Measurements from ENCODE around the gene TUBB2B.
"Not testable (repeated sequence)": the region's sequence is repeated elsewhere in the genome, so short reads cannot be mapped to it uniquely, and the experiment has no call there.

TUBB2B gene

GRCh38 chr6:3209114-3210023 is 18.1 kb downstream of the TUBB2B start:
- DNase-seq: peak; percentile 74

DNA sequence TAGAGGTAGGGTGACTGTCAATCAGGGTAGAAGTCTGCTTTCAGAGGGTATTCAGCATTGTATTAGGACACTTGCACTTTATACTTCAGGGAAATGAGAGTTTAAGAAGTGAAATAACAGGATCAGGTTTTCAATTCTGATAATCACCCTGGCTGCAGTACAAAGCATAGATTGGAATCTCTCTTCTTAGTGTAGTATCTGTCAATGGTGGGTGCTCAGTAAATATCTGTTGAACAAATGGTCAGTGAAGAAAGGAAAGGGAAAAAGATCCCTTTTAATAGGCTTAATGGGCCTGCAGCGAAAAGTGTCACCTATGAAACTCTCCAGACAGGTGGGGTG is 18.7 kb downstream of the TUBB2B start:
- DNase-seq: no peak

GRCh38 chr6:3208098-3208774 is 19.2 kb downstream of the TUBB2B start:
- no peak for DNase-seq

DNA sequence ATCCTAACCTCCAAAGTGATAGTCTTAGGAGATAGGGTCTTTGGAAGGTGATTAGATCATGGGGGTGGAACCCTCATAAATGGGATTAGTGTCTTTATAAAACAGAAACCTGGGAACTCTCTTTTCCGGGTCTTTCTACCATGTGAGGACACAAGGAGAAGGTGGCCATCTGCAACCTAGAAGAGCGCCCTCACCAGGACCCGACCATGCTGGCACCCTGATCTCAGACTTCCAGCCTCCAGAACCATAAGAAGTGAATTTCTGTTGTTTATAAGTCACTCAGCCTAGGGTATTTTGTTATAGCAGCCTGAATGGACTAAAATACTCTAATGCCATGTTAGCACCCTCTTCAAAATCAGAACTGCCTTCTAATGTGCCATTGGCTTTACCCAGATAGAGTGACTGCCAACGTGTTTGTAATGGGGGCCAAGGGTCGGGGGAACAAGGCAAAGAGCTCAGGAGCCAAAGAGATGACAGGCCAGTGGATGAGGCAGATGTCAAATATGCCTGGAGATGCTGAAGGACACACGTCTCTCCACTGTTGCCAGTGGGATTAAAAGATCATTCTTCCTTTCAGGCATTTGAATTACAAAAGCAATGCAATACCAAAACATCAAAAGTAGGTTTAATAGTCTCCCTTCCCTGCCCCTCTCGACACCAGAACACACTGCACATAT is 21.0 kb downstream of the TUBB2B start:
- DNase-seq: no peak

GRCh38 chr6:3205913-3206312 is 21.5 kb downstream of the TUBB2B start:
- no peak for DNase-seq

GRCh38 chr6:3204921-3205320 is 22.5 kb downstream of the TUBB2B start:
- DNase-seq: no peak

- no peak for DNase-seq
Measured at GRCh38 chr6:3202999-3203696, 24.3 kb downstream of the TUBB2B start.

GRCh38 chr6:3201388-3201787 is 26.1 kb downstream of the TUBB2B start:
- no peak for DNase-seq

- DNase-seq: no peak
Measured at GRCh38 chr6:3200682-3201081, 26.8 kb downstream of the TUBB2B start.

GRCh38 chr6:3199382-3199781 is 28.1 kb downstream of the TUBB2B start:
- no peak for DNase-seq

DNA sequence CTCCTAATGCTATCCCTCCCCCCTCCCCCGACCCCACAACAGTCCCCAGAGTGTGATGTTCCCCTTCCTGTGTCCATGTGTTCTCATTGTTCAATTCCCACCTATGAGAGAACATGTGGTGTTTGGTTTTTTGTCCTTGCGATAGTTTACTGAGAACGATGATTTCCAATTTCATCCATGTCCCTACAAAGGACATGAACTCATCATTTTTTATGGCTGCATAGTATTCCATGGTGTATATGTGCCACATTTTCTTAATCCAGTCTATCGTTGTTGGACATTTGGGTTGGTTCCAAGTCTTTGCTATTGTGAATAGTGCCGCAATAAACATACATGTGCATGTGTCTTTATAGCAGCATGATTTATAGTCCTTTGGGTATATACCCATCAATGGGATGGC is 29.7 kb downstream of the TUBB2B start:
- DNase-seq: not testable (repeated sequence)

- no peak for DNase-seq
Measured at GRCh38 chr6:3196770-3197169, 30.7 kb downstream of the TUBB2B start.

DNA sequence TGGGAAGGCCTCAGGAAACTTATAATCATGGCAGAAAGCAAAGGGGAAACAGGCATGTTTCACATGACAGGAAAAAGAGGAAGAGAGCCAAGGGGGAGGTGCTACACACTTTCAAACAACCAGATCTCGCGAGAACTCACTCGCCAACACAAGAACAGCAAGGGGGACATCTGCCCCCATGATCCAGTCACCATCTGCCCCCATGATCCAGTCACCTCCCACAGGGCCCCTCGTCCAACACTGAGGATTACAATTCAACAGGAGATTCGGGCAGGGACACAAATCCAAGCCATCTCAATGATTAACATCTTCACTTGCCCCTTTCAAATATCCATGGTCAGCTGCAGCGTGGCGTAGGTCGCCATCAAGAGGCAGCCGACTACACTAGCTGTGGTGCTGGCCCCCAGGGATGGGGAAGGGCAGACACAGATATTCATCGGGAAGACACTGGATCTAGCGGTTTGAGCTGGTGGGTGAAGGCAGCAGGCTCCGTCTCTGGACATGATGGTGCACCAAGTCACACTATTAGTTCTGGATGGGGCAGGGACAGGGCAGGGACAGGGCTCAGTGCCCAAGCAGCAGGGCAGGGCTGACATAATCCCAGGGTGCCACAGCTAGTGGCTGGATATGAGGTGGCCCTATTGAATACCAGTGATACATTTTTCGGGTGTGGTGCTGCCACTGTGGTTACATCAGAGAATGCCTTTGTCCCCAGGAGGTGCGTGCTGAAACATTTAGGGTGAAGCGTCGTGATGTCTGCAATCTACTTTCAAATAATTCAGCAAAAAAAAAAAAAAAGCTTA is 31.6 kb downstream of the TUBB2B start:
- no peak for DNase-seq

GRCh38 chr6:3195420-3195694 is 32.1 kb downstream of the TUBB2B start:
- DNase-seq: no peak

DNA sequence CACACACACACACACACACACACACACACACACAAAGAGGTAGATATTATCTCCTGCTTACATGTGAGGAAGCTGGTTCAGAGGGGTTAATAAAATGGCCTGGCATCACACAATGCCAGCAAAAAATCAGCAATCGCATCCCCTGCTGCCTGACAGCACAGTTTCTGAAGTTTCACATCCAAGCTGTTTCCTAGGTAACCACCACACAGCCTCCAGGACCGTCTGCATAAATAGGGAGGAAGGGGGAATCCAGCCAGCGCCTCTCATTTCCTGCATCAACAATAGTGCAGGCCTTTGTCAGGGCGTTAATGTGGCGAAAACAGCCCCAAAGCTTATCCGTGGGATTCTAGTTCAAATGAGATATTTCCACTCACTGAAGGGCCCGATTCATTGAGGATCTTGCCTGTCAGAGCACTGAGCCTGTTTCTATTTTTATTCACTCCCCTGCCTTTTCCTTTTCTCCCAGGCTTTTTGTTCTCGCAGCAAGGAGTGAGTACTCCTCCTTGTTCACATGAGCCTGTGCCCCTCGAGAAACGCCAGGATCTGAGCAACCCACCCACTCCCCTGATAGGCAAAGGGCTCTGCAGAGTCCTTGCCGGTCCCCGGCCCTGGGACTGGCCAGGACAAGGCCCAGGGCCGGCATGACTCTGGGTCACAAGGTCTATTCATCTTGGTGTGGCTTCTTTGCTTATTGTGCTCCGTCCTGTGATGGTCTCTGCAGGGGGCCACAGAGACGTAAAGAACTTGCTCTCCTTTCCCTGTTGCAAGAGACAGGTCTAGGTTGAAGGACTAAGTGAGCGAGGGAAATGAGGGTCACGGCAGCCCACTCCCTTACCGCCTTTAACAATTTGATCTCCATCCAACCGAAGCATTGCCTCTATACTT is 32.7 kb downstream of the TUBB2B start:
- peak; percentile 18 for DNase-seq

DNA sequence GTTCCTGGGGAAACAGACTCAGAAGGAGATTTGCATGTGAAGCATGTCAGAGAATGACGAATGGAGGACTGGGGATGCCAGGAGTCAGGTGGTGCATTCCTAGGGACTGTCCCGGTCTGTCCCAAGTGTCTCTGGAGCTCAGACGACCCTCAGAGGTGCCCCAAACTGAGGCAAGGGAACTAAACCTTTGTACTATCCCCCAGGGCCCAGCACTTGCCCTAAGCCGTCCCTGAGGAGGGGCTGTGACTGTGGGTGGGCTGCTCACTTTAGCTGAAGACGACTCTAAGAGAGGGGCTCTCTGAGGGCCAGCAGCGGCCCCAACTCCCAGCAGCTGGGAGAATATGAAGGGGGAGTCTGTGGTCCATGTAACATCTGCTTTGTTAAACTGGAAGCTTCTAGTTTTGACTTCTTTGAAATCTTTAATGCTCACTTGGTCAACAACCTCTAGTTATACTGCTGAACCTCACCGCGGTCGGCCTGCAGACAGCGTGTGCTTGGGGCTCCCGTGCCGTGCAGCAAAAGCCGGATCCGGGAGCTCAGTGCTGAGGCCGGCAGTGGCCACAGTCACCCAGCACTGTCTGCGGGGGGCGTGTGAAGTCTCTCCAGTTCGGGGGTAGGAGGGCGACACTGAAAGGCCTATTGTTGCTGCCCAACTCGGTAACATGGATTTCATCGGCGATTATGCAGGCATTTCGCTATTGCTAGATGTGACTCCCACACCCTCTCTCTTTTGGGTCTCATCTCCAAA is 34.2 kb downstream of the TUBB2B start:
- no peak for DNase-seq

DNA sequence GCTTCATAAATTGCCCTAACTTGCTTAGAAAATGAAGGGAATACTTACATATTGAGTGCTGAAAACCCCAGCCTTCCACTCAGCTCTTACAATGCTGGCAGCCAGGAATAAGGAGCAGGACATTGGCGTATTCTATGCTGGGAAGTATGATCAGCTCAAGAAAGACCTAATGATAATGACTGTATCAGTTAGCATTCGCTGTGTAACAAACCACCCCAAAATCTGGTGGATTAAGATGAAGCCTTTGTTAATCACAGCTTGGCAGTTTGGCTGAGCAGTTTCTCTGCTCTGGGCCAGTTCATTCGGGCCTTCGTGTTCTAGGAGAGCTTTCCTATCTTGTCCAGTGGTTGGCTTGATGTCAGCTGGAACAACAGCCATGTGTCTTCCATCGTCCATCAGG is 36.7 kb downstream of the TUBB2B start:
- DNase-seq: no peak

DNA sequence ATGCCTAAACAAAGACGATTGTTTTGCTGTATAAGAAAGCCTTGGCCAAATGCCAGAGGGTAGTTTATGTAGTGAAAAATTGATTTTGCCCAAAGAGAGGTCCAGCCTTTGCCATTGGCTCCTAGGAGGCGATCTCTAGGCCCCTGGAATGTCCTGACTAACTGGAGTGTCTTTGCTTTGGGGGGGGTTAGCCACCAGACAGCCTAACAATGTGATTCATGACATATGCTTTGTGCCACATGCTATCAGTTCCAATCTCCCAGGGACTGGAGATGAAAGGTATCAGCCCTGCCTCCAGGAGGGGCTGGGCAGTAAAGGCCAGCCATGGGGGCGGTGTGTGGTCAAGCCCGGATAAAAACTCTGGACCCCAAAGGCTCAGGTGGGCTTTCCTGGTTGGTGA is 37.4 kb downstream of the TUBB2B start:
- DNase-seq: no peak

DNA sequence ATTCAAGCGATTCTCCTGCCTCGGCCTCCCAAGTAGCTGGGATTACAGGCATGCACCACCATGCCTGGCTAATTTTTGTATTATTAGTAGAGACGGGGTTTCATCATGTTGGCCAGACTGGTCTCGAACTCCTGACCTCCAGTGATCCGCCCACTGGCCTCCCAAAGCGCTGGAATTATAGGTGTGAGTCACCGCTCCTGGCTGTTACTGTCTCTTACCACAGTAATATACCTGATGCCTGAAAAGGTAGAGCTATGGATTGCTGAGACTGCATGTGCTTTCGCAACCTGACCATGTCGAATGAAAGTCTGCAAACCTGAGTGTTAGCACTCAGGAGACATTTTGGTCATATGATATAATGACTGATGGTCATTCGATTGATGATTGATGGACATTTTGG is 38.3 kb downstream of the TUBB2B start:
- DNase-seq: not testable (repeated sequence)

- no peak for DNase-seq
Measured at GRCh38 chr6:3188262-3188661, 39.2 kb downstream of the TUBB2B start.

GRCh38 chr6:3186974-3187382 is 40.5 kb downstream of the TUBB2B start:
- DNase-seq: no peak
